Measurements from ENCODE around the gene DACT2. TPM values are rescaled to one million over a fixed set of nuclear protein-coding genes. Genes with fewer than 3 reads are reported as not detected.

Gene DACT2
- total RNA-seq, 3 donors from 2014 or later (not counting 1 experiment from before 2014, with no cell fraction given): not detected

DNA sequence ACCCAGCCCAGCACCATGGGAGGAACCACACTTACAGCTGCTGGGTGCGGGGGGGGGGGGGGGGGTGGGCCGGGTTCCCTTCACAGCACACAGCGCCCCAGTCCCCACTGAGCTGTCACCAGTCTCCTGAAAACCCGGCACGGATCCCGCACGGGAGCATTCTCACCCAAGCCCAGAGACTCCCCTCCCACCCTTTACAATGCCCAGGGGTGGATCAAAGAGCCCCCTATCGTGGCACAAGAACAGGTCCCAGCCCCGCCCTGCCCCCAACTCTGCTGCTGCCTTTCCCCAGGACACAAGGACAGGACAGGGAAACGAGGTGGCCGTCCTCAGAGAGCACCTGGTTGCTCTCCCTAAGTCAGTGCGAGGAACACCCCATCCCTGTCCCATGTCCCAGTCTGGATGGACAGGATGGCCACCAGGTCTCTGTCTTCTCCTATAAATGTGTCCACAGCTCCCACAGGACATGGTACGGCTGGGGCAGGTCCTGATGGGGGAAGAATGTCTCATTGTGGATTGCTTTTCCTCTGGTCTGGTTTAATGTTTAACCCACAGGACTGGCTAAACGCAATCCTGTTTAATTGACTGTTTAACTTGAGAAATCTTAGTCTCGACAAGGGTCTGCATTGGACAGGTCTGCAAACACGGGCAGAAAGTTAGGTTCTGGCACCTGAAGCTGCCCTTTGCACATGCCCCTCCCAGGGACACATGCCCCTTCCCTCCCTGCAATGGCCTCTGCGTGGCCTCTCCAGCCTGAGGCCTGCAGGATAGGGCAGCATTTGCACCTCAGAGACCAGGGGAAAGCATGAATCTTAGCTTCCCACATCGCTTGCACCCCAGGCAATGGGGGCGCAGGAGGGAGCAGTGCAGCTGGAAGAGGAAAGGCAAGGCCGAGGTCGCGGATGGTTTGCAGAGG is 45.3 kb downstream of the DACT2 start:
- Mint-ChIP-seq H3K27me3 (ENCODE audit: low read depth in 2 of 2) (peaks cover 12 to 17% of the 10 kb centered on the region in 2 donors), H3K4me1 (no peaks in the 10 kb centered on the region), H3K36me3 (no peaks in the 10 kb centered on the region), H3K9me3 (no peaks in the 10 kb centered on the region), H3K27ac (no peak overlapping the region), H3K4me3 (no peak overlapping the region)
- Histone ChIP-seq H3K9me3 (ENCODE audit: control insufficient read depth, insufficient read depth, low read length) (no peaks in the 10 kb centered on the region), H3K4me3 (ENCODE audit: low read length) (no peak overlapping the region), H3K27me3 (ENCODE audit: control insufficient read depth, insufficient read depth, low read length) (no peaks in the 10 kb centered on the region), H3K27ac (ENCODE audit: low read length) (no peak overlapping the region), H3K4me1 (ENCODE audit: control insufficient read depth, insufficient read depth, low read length) (no peaks in the 10 kb centered on the region), H3K36me3 (ENCODE audit: control insufficient read depth, insufficient read depth, low read length) (no peaks in the 10 kb centered on the region)
- no peak for ATAC-seq
- WGBS (ENCODE audit: insufficient coverage): 61% methylated on average over 20 of the region's 22 CpGs
- intact Hi-C loops (cut with micrococcal nuclease): no loop called here
- TF ChIP-seq, protein P1, sequence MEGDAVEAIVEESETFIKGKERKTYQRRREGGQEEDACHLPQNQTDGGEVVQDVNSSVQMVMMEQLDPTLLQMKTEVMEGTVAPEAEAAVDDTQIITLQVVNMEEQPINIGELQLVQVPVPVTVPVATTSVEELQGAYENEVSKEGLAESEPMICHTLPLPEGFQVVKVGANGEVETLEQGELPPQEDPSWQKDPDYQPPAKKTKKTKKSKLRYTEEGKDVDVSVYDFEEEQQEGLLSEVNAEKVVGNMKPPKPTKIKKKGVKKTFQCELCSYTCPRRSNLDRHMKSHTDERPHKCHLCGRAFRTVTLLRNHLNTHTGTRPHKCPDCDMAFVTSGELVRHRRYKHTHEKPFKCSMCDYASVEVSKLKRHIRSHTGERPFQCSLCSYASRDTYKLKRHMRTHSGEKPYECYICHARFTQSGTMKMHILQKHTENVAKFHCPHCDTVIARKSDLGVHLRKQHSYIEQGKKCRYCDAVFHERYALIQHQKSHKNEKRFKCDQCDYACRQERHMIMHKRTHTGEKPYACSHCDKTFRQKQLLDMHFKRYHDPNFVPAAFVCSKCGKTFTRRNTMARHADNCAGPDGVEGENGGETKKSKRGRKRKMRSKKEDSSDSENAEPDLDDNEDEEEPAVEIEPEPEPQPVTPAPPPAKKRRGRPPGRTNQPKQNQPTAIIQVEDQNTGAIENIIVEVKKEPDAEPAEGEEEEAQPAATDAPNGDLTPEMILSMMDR (IDR thresholded peaks at IDR 0.05): no peak
- no peak for DNase-seq

DNA sequence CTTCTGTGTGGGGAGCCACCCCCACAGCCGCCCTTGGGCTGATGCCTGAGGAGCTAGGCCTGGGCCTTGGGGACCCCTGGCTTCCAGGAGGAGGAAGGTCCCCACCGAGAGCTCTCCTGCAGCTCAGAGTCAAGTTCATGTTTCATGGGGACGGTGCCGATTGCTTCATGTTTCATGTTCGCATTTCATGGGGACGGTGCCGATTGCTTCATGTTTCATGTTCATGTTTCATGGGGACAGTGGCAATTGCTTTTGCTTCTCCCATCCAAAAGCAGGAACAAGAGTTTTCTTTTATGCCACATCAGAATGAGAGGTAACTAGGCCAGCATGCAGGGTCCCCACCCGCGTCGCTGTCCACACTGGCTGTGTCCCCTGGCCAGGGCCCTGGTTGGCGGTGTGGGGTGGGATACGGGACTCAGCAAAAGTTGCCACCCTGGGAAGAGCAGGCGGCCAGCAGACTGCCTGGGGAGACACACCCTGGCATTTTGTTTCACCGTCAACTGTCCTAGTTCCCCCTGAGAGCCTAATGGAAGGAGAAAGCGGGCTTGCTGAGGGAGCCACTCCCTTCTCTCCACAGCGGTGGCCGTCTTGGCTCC is 46.0 kb downstream of the DACT2 start:
- WGBS (ENCODE audit: insufficient coverage): 76% methylated on average over 15 of the region's 17 CpGs
- ATAC-seq: no peak
- Mint-ChIP-seq H3K27ac (no peak overlapping the region), H3K9me3 (no peaks in the 10 kb centered on the region), H3K4me3 (no peak overlapping the region), H3K27me3 (ENCODE audit: low read depth in 2 of 2) (peaks cover 12 to 17% of the 10 kb centered on the region in 2 donors), H3K4me1 (no peaks in the 10 kb centered on the region), H3K36me3 (no peaks in the 10 kb centered on the region)
- Histone ChIP-seq H3K36me3 (ENCODE audit: control insufficient read depth, insufficient read depth, low read length) (no peaks in the 10 kb centered on the region), H3K9me3 (ENCODE audit: control insufficient read depth, insufficient read depth, low read length) (no peaks in the 10 kb centered on the region), H3K27me3 (ENCODE audit: control insufficient read depth, insufficient read depth, low read length) (no peaks in the 10 kb centered on the region), H3K27ac (ENCODE audit: low read length) (no peak overlapping the region), H3K4me1 (ENCODE audit: control insufficient read depth, insufficient read depth, low read length) (no peaks in the 10 kb centered on the region), H3K4me3 (ENCODE audit: low read length) (no peak overlapping the region)
- TF ChIP-seq, protein P1 (IDR thresholded peaks at IDR 0.05): no peak
- intact Hi-C loops (cut with micrococcal nuclease): no loop called here
- DNase-seq: no peak

DNA sequence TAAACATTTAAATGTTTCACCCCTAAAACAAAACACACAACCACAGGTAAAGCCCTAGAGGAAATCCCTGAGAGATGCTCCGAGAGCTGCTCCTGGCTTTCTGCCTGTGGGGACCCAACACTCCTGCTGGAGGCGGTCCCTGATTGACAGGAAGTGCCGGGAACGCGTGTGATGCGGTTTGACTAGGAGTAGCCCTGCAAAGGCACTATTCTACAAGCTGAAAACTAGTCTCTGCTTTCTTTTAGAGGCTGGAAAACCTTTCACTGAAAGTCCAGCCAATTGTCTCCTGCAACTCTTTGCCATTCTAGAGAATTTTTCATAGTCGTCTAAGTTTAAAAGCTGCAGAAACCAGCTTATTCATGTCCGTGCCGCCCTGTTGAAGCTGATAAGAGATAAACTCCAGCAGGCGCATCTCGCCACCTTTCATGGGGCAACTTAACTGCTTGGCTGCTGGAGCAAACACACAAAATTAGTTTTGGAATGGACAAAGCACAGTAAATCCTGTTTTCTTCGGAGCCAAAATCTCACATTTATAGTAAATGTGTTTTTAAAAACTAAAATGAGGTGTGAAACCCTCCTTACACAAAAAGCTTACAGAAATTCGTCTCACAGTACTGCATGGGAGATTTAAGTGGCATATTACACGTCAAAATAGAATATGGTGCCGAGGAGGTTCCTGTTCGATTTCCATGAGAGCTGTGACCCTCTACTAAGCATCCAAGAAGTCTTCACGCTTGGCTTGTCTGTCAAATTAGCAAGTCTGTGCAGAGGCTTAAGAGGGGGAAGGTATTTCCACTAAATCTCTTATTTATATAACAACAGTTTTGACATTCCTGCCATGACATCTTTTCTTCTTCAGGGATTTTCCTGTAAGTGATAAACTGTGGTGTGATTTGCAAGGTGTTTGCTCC is 46.9 kb downstream of the DACT2 start:
- no peak overlapping the region for H3K27ac ChIP-seq (ENCODE audit: low read length)
- H3K4me3 ChIP-seq (ENCODE audit: low read length): no peak overlapping the region
- DNase-seq (no peak), ATAC-seq (no peak)
- Mint-ChIP-seq H3K36me3 (no peaks in the 10 kb centered on the region), H3K27me3 (ENCODE audit: low read depth in 2 of 2) (peaks cover 12 to 14% of the 10 kb centered on the region in 2 donors), H3K4me3 (no peak overlapping the region), H3K4me1 (no peaks in the 10 kb centered on the region), H3K9me3 (no peaks in the 10 kb centered on the region), H3K27ac (no peak overlapping the region)
- no peaks in the 10 kb centered on the region for H3K9me3 ChIP-seq (ENCODE audit: control insufficient read depth, insufficient read depth, low read length)
- no peaks in the 10 kb centered on the region for H3K27me3 ChIP-seq (ENCODE audit: control insufficient read depth, insufficient read depth, low read length)
- intact Hi-C loops (cut with micrococcal nuclease): no loop called here
- TF ChIP-seq, protein P1 (IDR thresholded peaks at IDR 0.05): no peak
- no peaks in the 10 kb centered on the region for H3K36me3 ChIP-seq (ENCODE audit: control insufficient read depth, insufficient read depth, low read length)
- 30% methylated on average over 15 of the region's 17 CpGs for whole genome bisulfite sequencing (ENCODE audit: insufficient coverage)
- no peaks in the 10 kb centered on the region for H3K4me1 ChIP-seq (ENCODE audit: control insufficient read depth, insufficient read depth, low read length)
